H1 (cell line): Measurements from ENCODE around the gene ZNF521.

Experiments
- BRCA1 ChIP-seq: IDR thresholded peaks from 2 replicates; pipeline ENCODE4 v1.6.1; 2012; ENCODE audit warnings: low read depth, low read length, improper control_type of control experiment
- CHD1 ChIP-seq: IDR thresholded peaks from 2 replicates; pipeline ENCODE4 v1.6.1; 2012; ENCODE audit warnings: low read depth, low read length, improper control_type of control experiment
- GABPA ChIP-seq: IDR thresholded peaks from 2 replicates; pipeline ENCODE4 v1.6.1; 2011; ENCODE audit warnings: mild to moderate bottlenecking, low read length, moderate library complexity, borderline replicate concordance; ENCODE audit not compliant: insufficient read depth
- HDAC6 ChIP-seq: IDR thresholded peaks from one replicate; pipeline ENCODE4 v1.7.1; 2012; ENCODE audit warnings: low read depth, mild to moderate bottlenecking, inconsistent platforms, low read length, moderate library complexity
- JUN ChIP-seq: IDR thresholded peaks from 2 replicates; pipeline ENCODE4 v1.6.1; 2011; ENCODE audit warnings: low read depth, mild to moderate bottlenecking, improper control_type of control experiment, low read length
- TF ChIP-seq, protein P1 (sequence below), 3 experiments: IDR thresholded peaks; 1 replicate in 2 of 3; 2 replicates in 1 of 3; pipeline versions ENCODE4 v1.5.1 to v1.6.1; 2011; ENCODE audit warnings: low read length in 3 of 3, mild to moderate bottlenecking in 3 of 3, inconsistent platforms in 2 of 3, low read depth in 1 of 3, moderate library complexity in 1 of 3; ENCODE audit not compliant: insufficient read depth in 1 of 3; ENCODE audit errors: control extremely low read depth in 1 of 3
- TF ChIP-seq, protein P2 (sequence below): IDR thresholded peaks from 2 replicates; pipeline ENCODE4 v1.6.1; 2012; ENCODE audit warnings: inconsistent platforms

DNA sequence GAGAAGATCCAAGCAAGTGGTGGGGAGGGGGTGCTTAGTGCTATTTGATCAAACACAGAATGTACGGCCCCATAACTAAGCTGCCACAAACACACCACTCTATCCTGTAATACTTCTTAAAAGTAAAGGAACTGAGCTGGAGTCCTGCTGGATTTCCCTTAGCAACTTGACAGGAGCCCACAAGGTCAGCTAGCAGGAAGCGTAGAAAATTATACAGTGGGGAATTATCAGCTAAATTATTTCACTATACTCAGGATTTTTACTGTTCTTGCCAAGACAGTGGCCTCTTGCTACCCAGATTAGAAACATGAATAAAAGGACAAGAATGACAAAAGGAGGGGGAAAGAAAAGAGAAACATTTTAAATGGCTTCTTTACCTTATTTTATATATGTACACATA is 217.1 kb downstream of the ZNF521 start:
- TF ChIP-seq, protein P1, sequence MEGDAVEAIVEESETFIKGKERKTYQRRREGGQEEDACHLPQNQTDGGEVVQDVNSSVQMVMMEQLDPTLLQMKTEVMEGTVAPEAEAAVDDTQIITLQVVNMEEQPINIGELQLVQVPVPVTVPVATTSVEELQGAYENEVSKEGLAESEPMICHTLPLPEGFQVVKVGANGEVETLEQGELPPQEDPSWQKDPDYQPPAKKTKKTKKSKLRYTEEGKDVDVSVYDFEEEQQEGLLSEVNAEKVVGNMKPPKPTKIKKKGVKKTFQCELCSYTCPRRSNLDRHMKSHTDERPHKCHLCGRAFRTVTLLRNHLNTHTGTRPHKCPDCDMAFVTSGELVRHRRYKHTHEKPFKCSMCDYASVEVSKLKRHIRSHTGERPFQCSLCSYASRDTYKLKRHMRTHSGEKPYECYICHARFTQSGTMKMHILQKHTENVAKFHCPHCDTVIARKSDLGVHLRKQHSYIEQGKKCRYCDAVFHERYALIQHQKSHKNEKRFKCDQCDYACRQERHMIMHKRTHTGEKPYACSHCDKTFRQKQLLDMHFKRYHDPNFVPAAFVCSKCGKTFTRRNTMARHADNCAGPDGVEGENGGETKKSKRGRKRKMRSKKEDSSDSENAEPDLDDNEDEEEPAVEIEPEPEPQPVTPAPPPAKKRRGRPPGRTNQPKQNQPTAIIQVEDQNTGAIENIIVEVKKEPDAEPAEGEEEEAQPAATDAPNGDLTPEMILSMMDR (IDR thresholded peaks at IDR 0.05; ENCODE audit: control extremely low read depth in 1 of 3, insufficient read depth in 1 of 3, low read depth in 1 of 3, low read length in 3 of 3) = no peak
- TF ChIP-seq, protein P2, sequence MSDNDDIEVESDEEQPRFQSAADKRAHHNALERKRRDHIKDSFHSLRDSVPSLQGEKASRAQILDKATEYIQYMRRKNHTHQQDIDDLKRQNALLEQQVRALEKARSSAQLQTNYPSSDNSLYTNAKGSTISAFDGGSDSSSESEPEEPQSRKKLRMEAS = no peak
- TF ChIP-seq GABPA (no peak), HDAC6 (no peak), CHD1 (no peak), BRCA1 (no peak), JUN (no peak)
